Measurements from ENCODE around the gene RB1. TPM values are rescaled to one million over a fixed set of nuclear protein-coding genes. Genes with fewer than 3 reads are reported as not detected.

The RB1 gene
- total RNA-seq, 1 donor from 2014 or later = 12.4 TPM

GRCh38 chr13:48266701-48267639 lies 36.6 kb upstream of the RB1 start:
- no peak for TF ChIP-seq CTCF (IDR thresholded peaks at IDR 0.05; ENCODE audit: insufficient read depth, low read length, severe bottlenecking)
- Histone ChIP-seq H3K36me3 (ENCODE audit: control insufficient read depth, insufficient read depth, low read length) (peaks cover 4% of the 10 kb centered on the region), H3K4me3 (ENCODE audit: low read depth, low read length) (no peak overlapping the region), H3K27me3 (ENCODE audit: control insufficient read depth, insufficient read depth, low read length) (no peaks in the 10 kb centered on the region)
- DNase-seq (ENCODE audit: low read depth) = no peak
- no peak for FAIRE-seq

- TF ChIP-seq CTCF (IDR thresholded peaks at IDR 0.05; ENCODE audit: insufficient read depth, low read length, severe bottlenecking) = no peak
- no peak for DNase-seq (ENCODE audit: low read depth)
- peaks cover 4% of the 10 kb centered on the region for H3K36me3 ChIP-seq (ENCODE audit: control insufficient read depth, insufficient read depth, low read length)
- H3K4me3 ChIP-seq (ENCODE audit: low read depth, low read length) = no peak overlapping the region
- no peak for FAIRE-seq
- no peaks in the 10 kb centered on the region for H3K27me3 ChIP-seq (ENCODE audit: control insufficient read depth, insufficient read depth, low read length)
Observed at GRCh38 chr13:48268019-48268418, 35.5 kb upstream of the RB1 start.

GRCh38 chr13:48273346-48273745 lies 30.2 kb upstream of the RB1 start:
- H3K4me3 ChIP-seq (ENCODE audit: low read depth, low read length) = no peak overlapping the region
- no peak for FAIRE-seq

GRCh38 chr13:48275507-48275906 lies 28.0 kb upstream of the RB1 start:
- FAIRE-seq = no peak

More at GRCh38 chr13:48273346-48273745, 30.2 kb upstream of the RB1 start:
- TF ChIP-seq CTCF (IDR thresholded peaks at IDR 0.05; ENCODE audit: insufficient read depth, low read length, severe bottlenecking) = no peak
- Histone ChIP-seq H3K27me3 (ENCODE audit: control insufficient read depth, insufficient read depth, low read length) (no peaks in the 10 kb centered on the region), H3K36me3 (ENCODE audit: control insufficient read depth, insufficient read depth, low read length) (no peaks in the 10 kb centered on the region)
- no peak for DNase-seq (ENCODE audit: low read depth)

GRCh38 chr13:48278806-48279205 lies 24.7 kb upstream of the RB1 start:
- H3K36me3 ChIP-seq (ENCODE audit: control insufficient read depth, insufficient read depth, low read length) = no peaks in the 10 kb centered on the region
- FAIRE-seq (no peak), DNase-seq (ENCODE audit: low read depth) (no peak)
- no peak overlapping the region for H3K4me3 ChIP-seq (ENCODE audit: low read depth, low read length)
- TF ChIP-seq CTCF (IDR thresholded peaks at IDR 0.05; ENCODE audit: insufficient read depth, low read length, severe bottlenecking) = no peak
- no peaks in the 10 kb centered on the region for H3K27me3 ChIP-seq (ENCODE audit: control insufficient read depth, insufficient read depth, low read length)

More at GRCh38 chr13:48275507-48275906, 28.0 kb upstream of the RB1 start:
- Histone ChIP-seq H3K36me3 (ENCODE audit: control insufficient read depth, insufficient read depth, low read length) (no peaks in the 10 kb centered on the region), H3K4me3 (ENCODE audit: low read depth, low read length) (no peak overlapping the region), H3K27me3 (ENCODE audit: control insufficient read depth, insufficient read depth, low read length) (no peaks in the 10 kb centered on the region)
- no peak for DNase-seq (ENCODE audit: low read depth)
- TF ChIP-seq CTCF (IDR thresholded peaks at IDR 0.05; ENCODE audit: insufficient read depth, low read length, severe bottlenecking) = no peak
